H1 (cell line): ENCODE results near the gene USB1. TPM values are rescaled to one million over a fixed set of nuclear protein-coding genes. Genes with fewer than 3 reads are reported as not detected.
A peak's percentile ranks its signal among the peaks of the same experiment; 100 is the strongest.

Experiments
- CTCF ChIA-PET: fragments of 300-600 bp; sonication (Branson Sonifier 250); formaldehyde crosslinking; loops from one replicate; lab custom pipeline; 2021; ENCODE audit not compliant: partially characterized antibody; lab: Charles Lee
- POLR2A ChIA-PET: fragments of 300-600 bp; sonication (Branson Sonifier 250); formaldehyde crosslinking; loops from one replicate; lab custom pipeline; 2021; ENCODE audit warnings: inconsistent platforms; ENCODE audit not compliant: partially characterized antibody; lab: Charles Lee
- DNase-seq, 2 experiments: peaks; one replicate each; pipeline versions ENCODE4 v3.0.0 to v3.0.0-alpha.2; 2010 to 2022; ENCODE audit warnings: low spot score in 2 of 2, low read depth in 1 of 2, mixed read lengths in 1 of 2
- FAIRE-seq: peaks from 2 replicates; lab custom pipeline; 2011; peaks lifted over from hg19 to GRCh38; lab: Jason Lieb, UNC
- H2AFZ ChIP-seq: 2 replicates; pipeline ENCODE4 v1.8.1; 2012; ENCODE audit warnings: low read length, inconsistent platforms
- H2AK5ac ChIP-seq: 2 replicates; pipeline ENCODE4 v1.6.1; 2013; ENCODE audit warnings: low read depth, low read length
- H2BK120ac ChIP-seq: replicated peaks from 2 replicates; pipeline ENCODE3; 2013; ENCODE audit warnings: low read depth, low read length, inconsistent platforms
- H2BK12ac ChIP-seq: 2 replicates; pipeline ENCODE4 v1.6.1; 2013; ENCODE audit warnings: low read depth, low read length
- H2BK15ac ChIP-seq: 2 replicates; pipeline ENCODE4 v1.6.1; 2013; ENCODE audit warnings: low read length
- H2BK20ac ChIP-seq: 2 replicates; pipeline ENCODE4 v1.6.1; 2013; ENCODE audit warnings: low read length
- H2BK5ac ChIP-seq: 2 replicates; pipeline ENCODE4 v1.6.1; 2013; ENCODE audit warnings: low read depth, low read length
- H3K14ac ChIP-seq: 2 replicates; pipeline ENCODE4 v1.6.1; 2013; ENCODE audit warnings: inconsistent platforms; ENCODE audit not compliant: insufficient read length
- H3K18ac ChIP-seq: 2 replicates; pipeline ENCODE4 v1.6.1; 2013; ENCODE audit warnings: low read length; ENCODE audit errors: extremely low read depth
- H3K23ac ChIP-seq: 2 replicates; pipeline ENCODE4 v1.6.1; 2013; ENCODE audit warnings: inconsistent platforms; ENCODE audit not compliant: insufficient read length
- H3K23me2 ChIP-seq: 2 replicates; pipeline ENCODE4 v1.6.1; 2013; ENCODE audit warnings: low read depth, low read length
- H3K27ac ChIP-seq: 2 replicates; pipeline ENCODE4 v1.6.1; 2011; ENCODE audit warnings: low read depth, low read length, inconsistent platforms
- H3K27me3 ChIP-seq, 4 experiments: replicated peaks in 1 of 4; 1 replicate in 1 of 4; 2 replicates in 3 of 4; pipeline versions ENCODE4 v1.6.1 to v1.8.1; 2011 to 2013; ENCODE audit warnings: low read length in 3 of 4, mild to moderate bottlenecking in 3 of 4, inconsistent platforms in 2 of 4, mixed read lengths in 2 of 4, moderate library complexity in 1 of 4; ENCODE audit not compliant: control insufficient read depth in 3 of 4, insufficient read depth in 3 of 4; ENCODE audit errors: extremely low read depth in 1 of 4
- H3K36me3 ChIP-seq, 4 experiments: 2 replicates each; pipeline versions ENCODE4 v1.6.1 to v1.8.1; 2011 to 2013; ENCODE audit warnings: mild to moderate bottlenecking in 4 of 4, low read length in 3 of 4, moderate library complexity in 2 of 4, control low read depth in 1 of 4, inconsistent platforms in 1 of 4; ENCODE audit not compliant: insufficient read depth in 4 of 4, control insufficient read depth in 2 of 4
- H3K4ac ChIP-seq: replicated peaks from 2 replicates; pipeline ENCODE3; 2013; ENCODE audit warnings: low read length, low read depth, mixed read lengths, inconsistent platforms; ENCODE audit not compliant: insufficient read length
- H3K4me1 ChIP-seq, 4 experiments: replicated peaks in 1 of 4; 1 replicate in 1 of 4; 2 replicates in 3 of 4; pipeline versions ENCODE4 v1.6.1 to v1.8.1; 2011 to 2013; ENCODE audit warnings: low read length in 3 of 4, inconsistent platforms in 2 of 4, mixed read lengths in 1 of 4; ENCODE audit not compliant: insufficient read depth in 4 of 4, control insufficient read depth in 3 of 4
- H3K4me2 ChIP-seq, 2 experiments: 2 replicates each; pipeline versions ENCODE4 v1.6.1 to v1.8.1; 2011 to 2013; ENCODE audit warnings: low read depth in 2 of 2, low read length in 2 of 2, control low read depth in 1 of 2, inconsistent platforms in 1 of 2, mild to moderate bottlenecking in 1 of 2; ENCODE audit not compliant: insufficient read depth in 1 of 2
- H3K4me3 ChIP-seq, 4 experiments: fragments of 200-600, 300-600 bp in 1 of 4; sonication (generic), shearing (Covaris generic), sonication (Bioruptor Twin) in 1 of 4; 2 replicates each; pipeline versions ENCODE4 v1.5.1 to v1.8.1; 2011 to 2016; ENCODE audit warnings: low read length in 4 of 4, low read depth in 3 of 4, control low read depth in 2 of 4, inconsistent platforms in 2 of 4, mild to moderate bottlenecking in 2 of 4, mixed read lengths in 1 of 4, moderate library complexity in 1 of 4; ENCODE audit not compliant: insufficient read depth in 2 of 4; ENCODE audit errors: extremely low read depth in 1 of 4
- H3K56ac ChIP-seq: replicated peaks from 2 replicates; pipeline ENCODE3; 2013; ENCODE audit warnings: low read depth, mild to moderate bottlenecking, mixed read lengths, low read length, inconsistent platforms; ENCODE audit not compliant: insufficient read length
- H3K79me1 ChIP-seq: 2 replicates; pipeline ENCODE4 v1.6.1; 2013; ENCODE audit warnings: low read depth, low read length, control low read depth
- H3K79me2 ChIP-seq, 2 experiments: 2 replicates each; pipeline versions ENCODE4 v1.6.1 to v1.8.1; 2012 to 2013; ENCODE audit warnings: low read length in 2 of 2, mild to moderate bottlenecking in 2 of 2, inconsistent platforms in 1 of 2; ENCODE audit not compliant: insufficient read depth in 2 of 2, control insufficient read depth in 1 of 2
- H3K9ac ChIP-seq, 4 experiments: replicated peaks in 1 of 4; 1 replicate in 1 of 4; 2 replicates in 3 of 4; pipeline versions ENCODE4 v1.6.1 to v1.8.1; 2011 to 2013; ENCODE audit warnings: low read depth in 3 of 4, low read length in 3 of 4, control low read depth in 2 of 4, mild to moderate bottlenecking in 2 of 4, moderate library complexity in 2 of 4, inconsistent platforms in 1 of 4; ENCODE audit errors: extremely low read depth in 1 of 4
- H3K9me3 ChIP-seq, 2 experiments: 2 replicates each; pipeline versions ENCODE4 v1.6.1 to v1.8.1; 2012 to 2013; ENCODE audit warnings: mild to moderate bottlenecking in 2 of 2, moderate library complexity in 2 of 2, control low read depth in 1 of 2, inconsistent platforms in 1 of 2, low read depth in 1 of 2, low read length in 1 of 2, mixed read lengths in 1 of 2; ENCODE audit not compliant: insufficient read depth in 2 of 2
- H4K20me1 ChIP-seq, 2 experiments: replicated peaks in 1 of 2; 2 replicates each; pipeline versions ENCODE3 to v1.8.1; 2011 to 2013; ENCODE audit warnings: inconsistent platforms in 2 of 2, low read length in 2 of 2, mild to moderate bottlenecking in 1 of 2; ENCODE audit not compliant: insufficient read depth in 2 of 2, control insufficient read depth in 1 of 2
- H4K5ac ChIP-seq: 2 replicates; pipeline ENCODE4 v1.6.1; 2013; ENCODE audit warnings: low read length, low read depth, mixed read lengths, inconsistent platforms; ENCODE audit not compliant: insufficient read length
- H4K8ac ChIP-seq: 2 replicates; pipeline ENCODE4 v1.8.0; 2013; ENCODE audit warnings: mild to moderate bottlenecking, moderate library complexity, low read length, inconsistent platforms; ENCODE audit not compliant: insufficient read depth; ENCODE audit errors: extremely low read depth
- H4K91ac ChIP-seq: replicated peaks from 2 replicates; pipeline ENCODE3; 2013; ENCODE audit warnings: low read length, mixed read lengths, inconsistent platforms; ENCODE audit not compliant: insufficient read length
- CEBPB ChIP-seq: IDR thresholded peaks from 2 replicates; pipeline ENCODE4 v1.6.1; 2012; ENCODE audit warnings: low read depth, low read length
- EP300 ChIP-seq, 2 experiments: IDR thresholded peaks; 1 replicate in 1 of 2; 2 replicates in 1 of 2; pipeline ENCODE4 v1.6.1; 2011 to 2012; ENCODE audit warnings: low read depth in 2 of 2, low read length in 2 of 2, mild to moderate bottlenecking in 2 of 2, borderline replicate concordance in 1 of 2, inconsistent platforms in 1 of 2, moderate library complexity in 1 of 2
- FOSL1 ChIP-seq: IDR thresholded peaks from 2 replicates; pipeline ENCODE4 v1.6.1; 2011; ENCODE audit warnings: mild to moderate bottlenecking, low read depth, low read length, moderate library complexity; ENCODE audit not compliant: insufficient read depth
- GABPA ChIP-seq: IDR thresholded peaks from 2 replicates; pipeline ENCODE4 v1.6.1; 2011; ENCODE audit warnings: mild to moderate bottlenecking, low read length, moderate library complexity, borderline replicate concordance; ENCODE audit not compliant: insufficient read depth
- KDM4A ChIP-seq: IDR thresholded peaks from one replicate; pipeline ENCODE4 v1.7.1; 2012; ENCODE audit warnings: low read depth, mild to moderate bottlenecking, moderate library complexity, low read length, inconsistent platforms; ENCODE audit not compliant: severe bottlenecking
- NANOG ChIP-seq: IDR thresholded peaks from 2 replicates; pipeline ENCODE4 v1.6.1; 2011; ENCODE audit warnings: low read length, low read depth, mild to moderate bottlenecking, inconsistent platforms; ENCODE audit not compliant: insufficient read depth, poor library complexity, severe bottlenecking
- POLR2A ChIP-seq, 2 experiments: IDR thresholded peaks; 1 replicate in 1 of 2; 2 replicates in 1 of 2; pipeline ENCODE4 v1.6.1; 2011; ENCODE audit warnings: low read depth in 2 of 2, low read length in 2 of 2, mild to moderate bottlenecking in 2 of 2; ENCODE audit errors: control extremely low read depth in 1 of 2
- SIRT6 ChIP-seq: IDR thresholded peaks from one replicate; pipeline ENCODE4 v1.7.1; 2012; ENCODE audit warnings: low read length, inconsistent platforms
- SIX5 ChIP-seq: IDR thresholded peaks from 2 replicates; pipeline ENCODE4 v1.6.1; 2011; ENCODE audit warnings: mild to moderate bottlenecking, low read depth, low read length
- SP1 ChIP-seq: IDR thresholded peaks from 2 replicates; pipeline ENCODE4 v1.6.1; 2011; ENCODE audit warnings: low read depth, low read length
- SP4 ChIP-seq: IDR thresholded peaks from 2 replicates; pipeline ENCODE4 v1.6.1; 2012; ENCODE audit warnings: low read length, inconsistent platforms
- TCF12 ChIP-seq: IDR thresholded peaks from 2 replicates; pipeline ENCODE4 v1.6.1; 2011; ENCODE audit warnings: low read depth, mild to moderate bottlenecking, low read length
- ZNF274 ChIP-seq: IDR thresholded peaks from 2 replicates; pipeline ENCODE4 v1.7.0; 2012; ENCODE audit warnings: low read length, borderline replicate concordance; ENCODE audit errors: extremely low read depth
- WGBS, 2 experiments: shearing (Covaris generic) in 1 of 2; methylation state at CpG; one replicate each; pipeline versions ENCODE4 v1.1.6 to v1.1.7; 2013 to 2015; ENCODE audit warnings: low lambda C conversion rate in 2 of 2, mixed read lengths in 2 of 2, inconsistent platforms in 1 of 2, low coverage in 1 of 2, missing lambda C conversion rate in 1 of 2; ENCODE audit not compliant: insufficient replicate concordance in 2 of 2, insufficient coverage in 1 of 2, insufficient read length in 1 of 2; ENCODE audit errors: extremely low coverage in 1 of 2, missing lambda C conversion rate in 1 of 2; 5-methylcytosine and 5-hydroxymethylcytosine counted together
- polyA plus RNA-seq, 7 experiments: library from polyadenylated mRNA; depleted of rRNA in 3 of 7; stranded (reverse) in 5 of 7; unstranded in 2 of 7; fragments of >200 nt in 5 of 7; fragments of 200-250 nt in 2 of 7; gene quantifications; 1 replicate in 5 of 7; 2 replicates in 1 of 7; 4 replicates in 1 of 7; pipeline versions ENCODE4 v1.2.1 to v1.2.3, GENCODE V29; 2011 to 2013; ENCODE audit warnings: missing spikeins in 2 of 7, mixed read lengths in 2 of 7
- total RNA-seq: library from RNA; stranded (reverse); fragmentation: NEBNext Ultra II Directional; extraction: Animal tissue kit (Norgen Biotek cat#: 25700); gene quantifications from 2 replicates; pipeline ENCODE4 v1.2.1, GENCODE V29; 2021

Gene USB1
- total and polyA plus RNA-seq, 2 of the 8 experiments (the other 6 are each of a cell fraction or from before 2014, with no cell fraction given) = 65.4 to 75.9 TPM

- Histone ChIP-seq H3K4me1 (peaks cover 5 to 8% (median 7%) of the 10 kb centered on the region in 4 experiments; a peak in 6 of 7 replicates), H2AFZ (no peak overlapping the region), H4K91ac (no peak overlapping the region), H3K23me2 (peaks cover 7% of the 10 kb centered on the region), H3K4me2 (peak overlapping the region; percentile 79 to 98), H4K5ac (no peak overlapping the region), H2BK15ac (no peak overlapping the region), H2BK12ac (no peak overlapping the region), H4K20me1 (peaks cover 0 to 6% of the 10 kb centered on the region in 2 experiments), H3K23ac (no peak overlapping the region), H2BK120ac (no peak overlapping the region), H3K9me3 (no peaks in the 10 kb centered on the region), H2BK20ac (no peak overlapping the region), H3K36me3 (peaks cover 0 to 15% (median 10%) of the 10 kb centered on the region in 4 experiments; a peak in 5 of 8 replicates), H3K4me3 (peak overlapping the region; percentile 63 to 96 (median 84)), H3K79me1 (no peaks in the 10 kb centered on the region), H3K18ac (no peak overlapping the region), H3K4ac (no peak overlapping the region), H3K79me2 (peaks cover 0 to 3% of the 10 kb centered on the region in 2 experiments; a peak in 1 of 4 replicates), H2AK5ac (no peak overlapping the region), H3K56ac (no peak overlapping the region), H2BK5ac (peak overlapping the region; percentile 71; the same call in 1 of the 2 replicates), H3K27ac (no peak overlapping the region), H3K14ac (no peak overlapping the region), H4K8ac (no peak overlapping the region), H3K9ac (peak overlapping the region in 2 of 4 experiments; percentile 8 to 31; a peak in 3 of 7 replicates), H3K27me3 (peaks cover 0 to 3% (median 0%) of the 10 kb centered on the region in 4 experiments; a peak in 2 of 7 replicates)
- FAIRE-seq (no peak), DNase-seq (no peak)
- CTCF ChIA-PET = interaction anchor here (1.0 to 26.3 kb wide), 11 partner anchors 8 to 100 kb away, joined by 3 to 305 read pairs (median 4); no protein-coding TSS in a partner anchor
- POLR2A ChIA-PET = interaction anchor here (0.8 to 2.2 kb wide), 7 partner anchors 9 to 267 kb away, joined by 3 to 7 read pairs (median 3); partner anchors contain the start of gene MMP15
- 64% methylated on average over 10 of the region's 10 CpGs; no CpG with 5 or more reads in 1 of the 2 experiments for WGBS, 2 experiments
- TF ChIP-seq POLR2A (IDR thresholded peaks at IDR 0.05; ENCODE audit: control extremely low read depth in 1 of 2, low read depth in 2 of 2, low read length in 2 of 2) (no peak), FOSL1 (no peak), SP1 (no peak), SIRT6 (no peak), CEBPB (no peak), GABPA (no peak), NANOG (no peak), SP4 (no peak), ZNF274 (no peak), KDM4A (no peak), TCF12 (no peak), EP300 (IDR thresholded peaks at IDR 0.05; ENCODE audit: borderline replicate concordance in 1 of 2, low read depth in 2 of 2, low read length in 2 of 2) (no peak), SIX5 (no peak)
Observed at GRCh38 chr16:58001781-58002415, 691 bp downstream of the USB1 start.
